ENCODE results near the gene SFT2D1. TPM values are rescaled to one million over a fixed set of nuclear protein-coding genes. Genes with fewer than 3 reads are reported as not detected.
A peak's percentile ranks its signal among the peaks of the same experiment; 100 is the strongest.
"Not testable (repeated sequence)": the region's sequence is repeated elsewhere in the genome, so short reads cannot be mapped to it uniquely, and the experiment has no call there.

SFT2D1 gene
- total RNA-seq, 2 donors from 2014 or later, result 11.5 to 28.0 TPM

GRCh38 chr6:166365806-166366205 lies 23.5 kb upstream of the SFT2D1 start:
- Histone ChIP-seq H3K27ac (no peak overlapping the region), H3K27me3 (no peaks in the 10 kb centered on the region), H3K36me3 (replicated peaks in 1 of 2; ENCODE audit: insufficient read depth in 1 of 2, low read depth in 2 of 2) (peaks cover 0 to 10% of the 10 kb centered on the region in 2 donors), H3K4me3 (no peak overlapping the region), H3K9me3 (no peaks in the 10 kb centered on the region), H3K4me1 (no peaks in the 10 kb centered on the region)
- DNase-seq (no peak), ATAC-seq (no peak)
- intact Hi-C loops (cut with DNase I), result no loop called here
- TF ChIP-seq POLR2A (IDR thresholded peaks at IDR 0.05), result no peak
- no peak for TF ChIP-seq CTCF (IDR thresholded peaks at IDR 0.05)
- WGBS, 2 donors, result 80 to 83% methylated on average over 6 of the region's 6 CpGs

- Histone ChIP-seq H3K4me3 (no peak overlapping the region), H3K27me3 (no peaks in the 10 kb centered on the region), H3K36me3 (replicated peaks in 1 of 2; ENCODE audit: insufficient read depth in 1 of 2, low read depth in 2 of 2) (peaks cover 0 to 10% of the 10 kb centered on the region in 2 donors), H3K9me3 (no peaks in the 10 kb centered on the region), H3K4me1 (no peaks in the 10 kb centered on the region), H3K27ac (no peak overlapping the region)
- 74 to 75% methylated on average over 2 of the region's 2 CpGs for WGBS, 2 donors
- DNase-seq (no peak), ATAC-seq (no peak)
- no peak for TF ChIP-seq POLR2A (IDR thresholded peaks at IDR 0.05)
- no peak for TF ChIP-seq CTCF (IDR thresholded peaks at IDR 0.05)
- intact Hi-C loops (cut with DNase I), result no loop called here
Measured at GRCh38 chr6:166365221-166365620, 22.9 kb upstream of the SFT2D1 start.

- Histone ChIP-seq H3K4me3 (no peak overlapping the region), H3K27ac (no peak overlapping the region), H3K27me3 (no peaks in the 10 kb centered on the region), H3K36me3 (replicated peaks in 1 of 2; ENCODE audit: insufficient read depth in 1 of 2, low read depth in 2 of 2) (peaks cover 0 to 10% of the 10 kb centered on the region in 2 donors), H3K4me1 (no peaks in the 10 kb centered on the region), H3K9me3 (no peaks in the 10 kb centered on the region)
- WGBS, 2 donors, result 87 to 90% methylated on average over 7 of the region's 7 CpGs
- ATAC-seq (no peak), DNase-seq (no peak)
- TF ChIP-seq CTCF (IDR thresholded peaks at IDR 0.05), result no peak
- TF ChIP-seq POLR2A (IDR thresholded peaks at IDR 0.05), result no peak
- intact Hi-C loops (cut with DNase I), result no loop called here
Measured at GRCh38 chr6:166364456-166364855, 22.1 kb upstream of the SFT2D1 start.

- DNase-seq; ATAC-seq; H3K4me3 ChIP-seq; H3K27ac ChIP-seq; intact Hi-C loops (cut with DNase I); H3K27me3 ChIP-seq; H3K36me3 ChIP-seq (replicated peaks in 1 of 2; ENCODE audit: insufficient read depth in 1 of 2, low read depth in 2 of 2); H3K4me1 ChIP-seq; H3K9me3 ChIP-seq: not testable (repeated sequence)
- WGBS, 2 donors, result 94 to 95% methylated on average over 4 of the region's 4 CpGs
Measured at GRCh38 chr6:166362427-166362826, 20.1 kb upstream of the SFT2D1 start.

GRCh38 chr6:166361077-166361429 lies 18.7 kb upstream of the SFT2D1 start:
- no peak for ATAC-seq
- DNase-seq, result peak in 1 of 4 donors; percentile 37
- Histone ChIP-seq H3K27me3 (no peaks in the 10 kb centered on the region), H3K27ac (no peak overlapping the region), H3K4me1 (no peaks in the 10 kb centered on the region), H3K36me3 (replicated peaks in 1 of 2; ENCODE audit: insufficient read depth in 1 of 2, low read depth in 2 of 2) (peaks cover 0 to 7% of the 10 kb centered on the region in 2 donors), H3K4me3 (no peak overlapping the region), H3K9me3 (no peaks in the 10 kb centered on the region)
- TF ChIP-seq POLR2A (IDR thresholded peaks at IDR 0.05) (no peak), CTCF (IDR thresholded peaks at IDR 0.05) (no peak)
- WGBS, 2 donors, result 66 to 97% methylated on average over 3 of the region's 3 CpGs
- intact Hi-C loops (cut with DNase I), result no loop called here

Measured in body of pancreas (tissue), 4 donors.